ENCODE data around the gene DLG2.

Gene DLG2

GRCh38 chr11:85266646-85267045, 360.5 kb downstream of the DLG2 start:
- Histone ChIP-seq H4K20me1 (ENCODE audit: insufficient read depth, low read length) (no peaks in the 10 kb centered on the region), H3K4me1 (ENCODE audit: low read length) (peaks cover 16% of the 10 kb centered on the region), H3K36me3 (replicated peaks; ENCODE audit: low read depth, low read length) (no peaks in the 10 kb centered on the region), H3K27me3 (ENCODE audit: low read depth, low read length) (no peaks in the 10 kb centered on the region), H3K4me2 (ENCODE audit: low read length) (no peak overlapping the region), H3K27ac (ENCODE audit: low read length) (no peak overlapping the region), H3K79me2 (ENCODE audit: low read length) (no peaks in the 10 kb centered on the region), H2AFZ (ENCODE audit: low read depth, low read length) (no peak overlapping the region), H3K9me3 (ENCODE audit: insufficient read depth, low read length) (no peaks in the 10 kb centered on the region), H3K4me3 (ENCODE audit: low read length) (no peak overlapping the region), H3K9ac (ENCODE audit: low read length) (no peak overlapping the region)
- no peak for TF ChIP-seq CTCF (IDR thresholded peaks at IDR 0.05; ENCODE audit: low read depth, low read length)
- no peak for TF ChIP-seq EZH2phosphoT487 (IDR thresholded peaks at IDR 0.05; ENCODE audit: low read depth)

GRCh38 chr11:85263328-85263727, 363.8 kb downstream of the DLG2 start:
- Histone ChIP-seq H3K27ac (ENCODE audit: low read length) (no peak overlapping the region), H3K4me2 (ENCODE audit: low read length) (no peak overlapping the region), H2AFZ (ENCODE audit: low read depth, low read length) (no peak overlapping the region), H3K36me3 (replicated peaks; ENCODE audit: low read depth, low read length) (no peaks in the 10 kb centered on the region), H4K20me1 (ENCODE audit: insufficient read depth, low read length) (no peaks in the 10 kb centered on the region), H3K4me1 (ENCODE audit: low read length) (peaks cover 3% of the 10 kb centered on the region; the same call in 1 of the 2 replicates), H3K9me3 (ENCODE audit: insufficient read depth, low read length) (no peaks in the 10 kb centered on the region), H3K79me2 (ENCODE audit: low read length) (no peaks in the 10 kb centered on the region), H3K4me3 (ENCODE audit: low read length) (no peak overlapping the region), H3K9ac (ENCODE audit: low read length) (no peak overlapping the region), H3K27me3 (ENCODE audit: low read depth, low read length) (no peaks in the 10 kb centered on the region)
- no peak for TF ChIP-seq EZH2phosphoT487 (IDR thresholded peaks at IDR 0.05; ENCODE audit: low read depth)
- TF ChIP-seq CTCF (IDR thresholded peaks at IDR 0.05; ENCODE audit: low read depth, low read length) = no peak

DNA sequence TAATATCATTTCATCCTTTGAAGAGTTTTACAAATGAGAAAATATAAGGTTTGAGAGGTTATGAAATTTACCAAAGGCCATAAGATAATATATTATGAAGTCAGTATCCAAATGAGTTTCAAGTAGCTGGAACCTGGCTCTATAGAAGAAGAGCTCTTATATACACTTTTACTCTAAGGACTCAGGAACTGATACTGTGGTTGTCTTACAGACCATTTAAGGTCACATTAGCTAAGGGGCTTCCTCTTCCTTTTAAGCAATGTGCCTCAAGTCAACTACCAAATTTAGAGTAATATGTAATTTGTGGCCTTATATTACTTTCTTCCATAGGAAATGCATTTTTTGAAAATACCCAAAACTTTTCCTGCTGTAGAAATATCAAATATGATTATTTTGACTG, 369.3 kb downstream of the DLG2 start:
- Histone ChIP-seq H3K4me2 (ENCODE audit: low read length) (no peak overlapping the region), H3K4me1 (ENCODE audit: low read length) (peaks cover 9% of the 10 kb centered on the region), H3K9me3 (ENCODE audit: insufficient read depth, low read length) (no peaks in the 10 kb centered on the region), H2AFZ (ENCODE audit: low read depth, low read length) (no peak overlapping the region), H3K36me3 (replicated peaks; ENCODE audit: low read depth, low read length) (no peaks in the 10 kb centered on the region), H3K79me2 (ENCODE audit: low read length) (no peaks in the 10 kb centered on the region), H3K9ac (ENCODE audit: low read length) (no peak overlapping the region), H3K27ac (ENCODE audit: low read length) (no peak overlapping the region), H3K4me3 (ENCODE audit: low read length) (no peak overlapping the region), H4K20me1 (ENCODE audit: insufficient read depth, low read length) (no peaks in the 10 kb centered on the region), H3K27me3 (ENCODE audit: low read depth, low read length) (no peaks in the 10 kb centered on the region)
- TF ChIP-seq CTCF (IDR thresholded peaks at IDR 0.05; ENCODE audit: low read depth, low read length) (no peak), EZH2phosphoT487 (IDR thresholded peaks at IDR 0.05; ENCODE audit: low read depth) (no peak)

DNA sequence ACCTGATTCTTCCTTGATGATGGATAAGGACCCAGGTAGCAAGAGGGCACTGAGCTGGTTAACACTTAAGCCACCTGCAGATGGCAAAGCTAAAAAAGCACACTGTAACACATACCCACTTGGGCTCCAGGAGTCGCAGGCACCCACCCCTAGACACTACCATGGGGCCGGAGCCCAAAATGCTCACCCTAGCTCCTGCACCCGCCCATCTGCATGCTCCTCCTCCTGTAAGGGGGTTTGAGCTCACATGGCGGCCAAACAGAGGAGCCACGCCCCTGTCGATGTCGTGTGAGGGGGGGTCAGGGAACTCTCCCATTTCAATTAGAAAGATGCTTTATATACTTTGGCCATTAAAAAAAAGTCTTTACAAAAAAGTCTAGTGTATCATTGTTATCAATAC, 370.7 kb downstream of the DLG2 start:
- TF ChIP-seq EZH2phosphoT487 (IDR thresholded peaks at IDR 0.05; ENCODE audit: low read depth) (no peak), CTCF (IDR thresholded peaks at IDR 0.05; ENCODE audit: low read depth, low read length) (no peak)
- Histone ChIP-seq H3K36me3 (replicated peaks; ENCODE audit: low read depth, low read length) (no peaks in the 10 kb centered on the region), H3K9ac (ENCODE audit: low read length) (no peak overlapping the region), H3K27me3 (ENCODE audit: low read depth, low read length) (no peaks in the 10 kb centered on the region), H2AFZ (ENCODE audit: low read depth, low read length) (no peak overlapping the region), H3K9me3 (ENCODE audit: insufficient read depth, low read length) (no peaks in the 10 kb centered on the region), H3K4me1 (ENCODE audit: low read length) (peaks cover 9% of the 10 kb centered on the region), H3K4me2 (ENCODE audit: low read length) (no peak overlapping the region), H3K79me2 (ENCODE audit: low read length) (no peaks in the 10 kb centered on the region), H4K20me1 (ENCODE audit: insufficient read depth, low read length) (no peaks in the 10 kb centered on the region), H3K4me3 (ENCODE audit: low read length) (no peak overlapping the region), H3K27ac (ENCODE audit: low read length) (no peak overlapping the region)
